SK-N-MC (cell line): ENCODE data around the gene CPEB1.

Experiments used
- EZH2 ChIP-seq: fragments of 200-600 bp; sonication (generic); IDR thresholded peaks from one replicate; pipeline ENCODE4 v1.6.1; 2017; ENCODE audit warnings: antibody characterized with exemption
- POLR2AphosphoS5 ChIP-seq: IDR thresholded peaks from 2 replicates; pipeline ENCODE4 v1.6.1; 2012; ENCODE audit warnings: mild to moderate bottlenecking, low read depth, low read length, borderline replicate concordance

- TF ChIP-seq POLR2AphosphoS5 (no peak), EZH2 (no peak)
These were observed 45.0 kb downstream of the CPEB1 start for GRCh38 chr15:82602195-82602594.
